Activated CD4-positive, CD25-positive, alpha-beta regulatory T cell treated with anti-CD3 and anti-CD28 coated beads, Interleukin-2, amount 50 U/mL, for 24 hours (primary cell): ENCODE results near the gene PGAP1.

Experiments used
- ATAC-seq, 2 donors: fragments of 150-1000 bp; cut with Tn5 transposase; one replicate each; pipeline ENCODE4 v1.10.0; 2021; ENCODE audit warnings: mild to moderate bottlenecking in 1 of 2, moderate library complexity in 1 of 2

PGAP1 gene

GRCh38 chr2:196887431-196887830, 39.1 kb downstream of the PGAP1 start:
- ATAC-seq, result no peak

GRCh38 chr2:196884368-196884767, 42.1 kb downstream of the PGAP1 start:
- ATAC-seq, result no peak

- ATAC-seq, result no peak
Measured at GRCh38 chr2:196876364-196876763, 50.1 kb downstream of the PGAP1 start.

DNA sequence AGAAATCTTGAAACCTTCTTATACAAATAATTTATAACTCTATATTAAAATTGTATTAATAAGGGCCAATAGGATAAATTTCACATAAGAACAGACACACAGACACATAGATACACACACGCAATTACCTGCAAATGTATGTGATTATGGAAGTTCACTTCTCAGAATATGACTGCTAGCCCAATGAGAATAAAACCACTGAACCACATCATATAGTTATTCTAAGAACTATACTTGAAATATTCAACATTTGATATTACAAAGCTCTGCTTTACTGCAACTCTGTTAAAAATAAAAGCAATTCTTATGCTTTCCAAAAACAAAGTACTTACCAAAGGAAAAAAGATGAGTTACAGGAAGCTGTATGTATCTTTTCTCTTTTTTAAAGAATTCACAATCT, 51.1 kb downstream of the PGAP1 start:
- peak; percentile 44 to 62 for ATAC-seq

- no peak for ATAC-seq
Measured at GRCh38 chr2:196873511-196873910, 53.0 kb downstream of the PGAP1 start.

- no peak for ATAC-seq
Measured at GRCh38 chr2:196854629-196855028, 71.9 kb downstream of the PGAP1 start.

GRCh38 chr2:196853301-196854087, 73.0 kb downstream of the PGAP1 start:
- no peak for ATAC-seq

- ATAC-seq, result no peak
Measured at GRCh38 chr2:196851088-196851487, 75.4 kb downstream of the PGAP1 start.

DNA sequence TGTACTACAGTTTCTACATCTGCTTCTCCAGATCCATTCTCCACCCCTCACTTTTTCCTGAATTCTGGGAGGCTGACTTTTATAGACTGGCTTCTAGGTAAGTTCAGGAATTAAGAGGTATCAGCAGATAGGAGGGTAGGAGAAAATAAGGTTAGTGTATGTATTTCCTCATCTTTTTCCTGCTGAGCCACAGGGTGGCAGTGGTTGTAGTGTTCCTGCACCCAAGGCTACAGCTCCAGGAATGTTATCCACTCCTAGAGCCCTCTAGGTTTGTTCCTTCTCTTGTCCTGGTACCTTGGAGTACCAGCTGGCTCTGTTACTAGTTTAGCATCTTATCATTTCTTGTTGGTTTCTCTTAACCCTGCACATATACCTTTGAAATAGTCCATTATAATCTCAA, 76.6 kb downstream of the PGAP1 start:
- ATAC-seq, result no peak

DNA sequence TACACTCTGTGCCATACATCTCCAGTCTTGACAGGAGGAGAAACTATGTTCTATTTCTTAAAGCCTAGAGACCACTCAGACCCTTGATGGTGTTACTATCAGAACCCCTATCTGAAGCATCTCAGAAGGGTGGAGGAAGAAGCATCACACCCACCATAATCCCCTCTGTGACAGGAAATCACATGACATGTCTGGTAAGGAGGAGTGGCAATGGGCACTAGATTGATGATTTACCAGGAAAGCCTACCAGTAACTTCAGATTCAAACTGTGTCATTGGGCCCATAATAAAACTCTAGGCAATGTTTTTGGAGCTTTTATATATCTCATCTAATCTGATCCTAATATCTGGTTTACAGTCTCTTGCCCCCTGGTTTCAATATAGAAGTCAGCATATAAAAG, 80.2 kb downstream of the PGAP1 start:
- ATAC-seq, result no peak

GRCh38 chr2:196845371-196845770, 81.1 kb downstream of the PGAP1 start:
- no peak for ATAC-seq

DNA sequence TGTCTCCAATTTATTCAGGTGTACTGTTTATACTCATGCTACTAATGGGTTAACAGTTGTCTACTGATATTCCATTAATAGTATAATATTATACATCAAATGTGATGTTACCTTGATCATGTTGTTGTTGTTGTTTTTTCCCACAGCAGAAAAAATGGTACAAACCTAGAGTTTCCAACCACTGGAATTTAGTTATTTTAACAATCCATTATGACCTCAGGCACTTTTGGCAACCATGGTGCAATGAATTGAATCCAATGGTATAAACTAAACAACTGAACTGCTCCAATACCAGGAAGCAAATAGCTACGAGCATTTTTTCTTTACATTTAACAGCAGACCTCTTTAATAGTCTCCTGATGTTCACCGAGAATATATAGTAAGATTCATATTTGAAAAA, 86.3 kb downstream of the PGAP1 start:
- ATAC-seq, result no peak

DNA sequence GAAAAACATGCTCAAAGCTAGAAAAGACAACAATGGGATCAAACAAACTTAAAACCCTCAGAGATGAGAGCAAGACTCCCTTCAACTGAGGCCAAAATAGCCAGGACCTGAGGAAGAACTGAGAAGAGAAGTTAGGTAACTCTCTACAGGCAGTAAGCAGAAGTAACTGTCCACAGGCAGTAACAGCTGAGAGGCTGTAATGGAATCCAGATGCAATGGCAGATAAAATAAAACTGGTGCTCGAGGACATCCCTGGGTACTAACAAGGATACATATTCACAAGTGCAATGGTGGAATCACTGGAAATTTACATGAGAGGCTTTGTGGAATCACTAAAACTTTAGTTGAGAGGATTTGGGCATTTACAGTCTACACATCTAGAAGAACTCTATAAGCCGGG, 86.9 kb downstream of the PGAP1 start:
- ATAC-seq, result no peak

DNA sequence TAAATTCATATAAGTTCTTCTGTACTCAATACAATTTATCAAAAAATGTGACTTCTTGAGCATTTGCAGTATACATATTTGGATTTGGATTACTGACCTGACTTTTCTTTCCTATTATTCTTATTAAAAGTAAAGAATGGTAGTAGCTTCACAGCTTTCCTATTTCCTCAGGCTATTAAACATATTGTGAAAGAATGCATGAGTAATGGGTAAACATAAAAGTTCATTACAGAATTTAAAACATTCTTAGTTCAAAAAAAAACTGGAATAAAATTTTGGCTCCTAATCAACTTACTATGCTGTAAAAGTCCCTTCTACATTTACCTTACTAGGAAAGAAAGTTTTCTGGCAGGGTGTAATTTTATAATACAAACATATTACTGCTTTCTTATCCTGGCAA, 90.1 kb downstream of the PGAP1 start:
- no peak for ATAC-seq

- ATAC-seq, result no peak
Measured at GRCh38 chr2:196830701-196831100, 95.8 kb downstream of the PGAP1 start.

GRCh38 chr2:196827356-196827755, 99.2 kb downstream of the PGAP1 start:
- ATAC-seq, result no peak

GRCh38 chr2:196823750-196824522, 102.6 kb downstream of the PGAP1 start:
- no peak for ATAC-seq

DNA sequence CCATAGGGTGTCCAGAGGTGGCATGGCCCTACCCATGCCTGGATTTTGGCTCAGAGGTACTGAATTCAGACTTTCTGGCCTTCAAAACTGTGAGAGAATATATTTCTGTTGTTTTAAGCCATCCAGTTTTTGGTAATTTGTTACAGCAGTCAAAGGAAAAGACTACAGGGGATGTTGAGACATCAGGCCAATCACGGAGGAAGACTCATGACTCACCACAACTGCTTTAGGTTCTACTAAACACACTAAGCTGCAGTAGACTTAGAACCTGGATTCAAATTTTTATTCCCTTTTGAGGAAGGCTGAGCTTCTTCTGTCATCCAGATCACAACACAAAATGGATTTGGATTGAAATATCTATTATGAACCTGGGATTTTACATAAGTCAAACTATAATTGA, 105.3 kb downstream of the PGAP1 start:
- ATAC-seq, result no peak

- ATAC-seq, result no peak
Measured at GRCh38 chr2:196809260-196809659, 117.2 kb downstream of the PGAP1 start, which contains the start of gene C2orf66. C2orf66 (minus strand) TSS chr2:196809355; CDS start chr2:196809336, 19 bp downstream.

DNA sequence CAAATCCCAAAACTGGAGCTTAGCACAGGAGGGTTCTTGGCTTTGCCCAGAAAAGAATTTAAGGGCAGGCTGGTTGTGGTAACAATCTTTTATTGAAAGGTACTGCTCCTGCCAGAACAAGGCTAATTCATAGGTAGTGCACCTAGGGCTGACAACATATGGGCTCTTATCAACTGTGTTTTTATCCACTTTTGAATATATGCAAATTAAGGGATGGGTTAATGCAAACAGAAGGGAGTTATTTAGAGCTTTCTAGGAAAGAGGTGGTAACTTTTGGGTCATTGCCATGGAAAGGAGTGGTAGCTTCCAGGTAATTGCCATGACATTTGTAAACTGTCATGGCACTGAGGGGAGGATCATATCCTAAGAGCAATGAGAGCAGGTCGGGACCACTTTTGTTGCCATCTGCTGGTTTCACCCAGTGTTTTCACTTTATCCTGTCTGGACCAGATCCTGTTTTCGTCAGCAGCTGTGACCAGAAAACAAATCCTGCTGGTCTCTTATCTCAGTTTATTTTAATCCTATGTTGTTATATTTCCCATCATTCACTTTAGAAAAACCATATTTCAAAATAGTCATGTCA, 118.3 kb downstream of the PGAP1 start:
- no peak for ATAC-seq

DNA sequence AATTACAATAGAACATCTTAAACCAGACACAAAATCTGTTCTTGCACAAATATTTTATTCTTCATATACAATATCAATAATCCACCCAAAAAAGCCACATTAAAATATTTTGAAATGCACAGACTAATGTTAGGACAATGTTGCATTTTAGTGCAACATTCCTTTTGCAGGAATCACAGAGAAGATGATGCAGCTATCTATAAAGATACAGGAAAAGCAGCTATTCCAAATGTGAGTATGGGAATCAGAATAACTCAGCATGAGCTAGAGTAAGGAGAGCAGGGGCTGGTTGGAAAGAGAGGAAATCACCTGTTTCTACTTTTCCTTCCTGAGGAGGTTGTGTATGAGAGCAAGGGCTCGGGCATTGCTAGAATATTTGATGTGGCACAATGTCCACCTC, 122.1 kb downstream of the PGAP1 start:
- ATAC-seq, result no peak

- no peak for ATAC-seq
Measured at GRCh38 chr2:196802401-196802800, 124.1 kb downstream of the PGAP1 start.

- no peak for ATAC-seq
Measured at GRCh38 chr2:196801674-196802261, 124.7 kb downstream of the PGAP1 start.
